Tongue (tissue), 2 donors: ENCODE results near the gene SHC3. TPM values are rescaled to one million over a fixed set of nuclear protein-coding genes. Genes with fewer than 3 reads are reported as not detected.

Experiments
- DNase-seq: peaks from one replicate; pipeline ENCODE4 v3.0.0-alpha.2; 2015
- total RNA-seq: library from RNA; depleted of rRNA; stranded (reverse); fragments of >200 nt; gene quantifications from one replicate; pipeline ENCODE4 v1.2.3, GENCODE V29; 2014

Gene SHC3
- total RNA-seq, 1 donor from 2014 or later = 1.1 TPM

DNA sequence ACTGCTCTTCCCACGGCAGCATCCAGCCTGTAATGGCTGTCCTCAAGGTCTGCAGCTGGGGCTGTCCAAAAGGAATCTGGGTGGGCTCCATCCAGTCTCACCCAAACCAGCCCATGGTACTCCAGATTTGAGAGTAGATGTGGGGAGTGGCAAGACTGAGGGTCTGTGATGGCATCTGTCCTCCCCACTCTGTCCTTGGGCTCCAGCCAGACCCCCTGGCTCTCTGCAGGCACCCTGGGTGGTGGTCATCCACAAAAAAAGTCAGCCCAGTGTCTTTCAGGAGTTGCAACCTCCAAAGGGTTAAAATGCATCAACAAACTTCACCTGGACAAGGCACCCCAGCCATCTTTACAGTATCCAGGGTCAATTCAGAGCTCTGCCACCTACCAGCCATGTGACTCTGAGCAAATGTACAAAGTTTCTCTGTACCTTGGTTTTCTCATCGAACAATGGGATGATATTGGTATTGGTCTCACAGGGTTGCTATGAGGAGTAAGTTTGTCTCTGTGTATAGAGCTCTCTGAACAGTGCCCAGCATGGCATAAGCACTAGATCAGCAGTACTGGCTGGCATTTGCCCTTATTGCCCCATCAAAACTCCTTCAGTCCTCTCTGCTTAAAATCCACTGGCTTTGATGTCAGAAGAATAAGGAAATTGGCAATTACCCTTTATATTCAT is 194.6 kb downstream of the SHC3 start:
- DNase-seq = no peak

DNA sequence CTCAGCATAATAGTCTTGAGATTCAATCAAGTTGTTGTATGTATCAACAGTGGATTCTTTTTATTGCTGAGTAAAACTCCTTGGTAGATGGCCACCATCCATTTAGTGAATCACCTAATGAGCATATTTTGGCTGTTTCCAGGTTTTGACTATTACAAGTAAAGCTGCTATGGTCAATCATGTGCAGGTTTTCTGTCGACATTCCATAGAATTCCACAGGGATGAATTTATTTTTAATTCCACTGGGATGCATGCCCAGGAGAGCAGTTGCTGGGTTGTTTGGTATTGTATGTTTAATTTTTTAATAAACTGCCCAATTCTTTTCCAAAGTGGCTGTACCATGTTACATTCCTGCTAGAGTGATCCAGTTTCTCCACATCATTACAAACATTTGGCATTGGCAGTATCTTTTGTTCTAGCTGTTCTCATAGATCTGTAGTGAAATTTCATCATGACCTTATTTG is 197.8 kb downstream of the SHC3 start:
- DNase-seq = no peak

DNA sequence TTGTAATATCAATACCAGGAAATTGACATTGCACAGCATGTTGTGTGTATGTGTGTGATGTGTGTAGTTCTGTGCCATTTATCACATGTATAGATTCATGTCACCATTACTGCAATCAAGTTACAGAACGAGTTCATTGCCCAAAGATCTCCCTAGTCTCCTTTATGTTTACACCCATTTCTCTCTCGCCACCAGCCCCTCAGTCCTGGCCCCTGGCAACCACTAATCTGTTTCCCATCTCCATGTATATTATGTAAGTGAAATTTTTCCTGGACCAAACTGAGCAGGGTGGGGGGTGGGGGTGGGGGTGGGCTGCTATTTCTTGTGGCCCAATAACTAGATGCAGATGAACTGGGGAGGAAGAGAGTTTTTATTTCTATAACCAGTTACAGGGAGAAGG is 198.8 kb downstream of the SHC3 start:
- no peak for DNase-seq

DNA sequence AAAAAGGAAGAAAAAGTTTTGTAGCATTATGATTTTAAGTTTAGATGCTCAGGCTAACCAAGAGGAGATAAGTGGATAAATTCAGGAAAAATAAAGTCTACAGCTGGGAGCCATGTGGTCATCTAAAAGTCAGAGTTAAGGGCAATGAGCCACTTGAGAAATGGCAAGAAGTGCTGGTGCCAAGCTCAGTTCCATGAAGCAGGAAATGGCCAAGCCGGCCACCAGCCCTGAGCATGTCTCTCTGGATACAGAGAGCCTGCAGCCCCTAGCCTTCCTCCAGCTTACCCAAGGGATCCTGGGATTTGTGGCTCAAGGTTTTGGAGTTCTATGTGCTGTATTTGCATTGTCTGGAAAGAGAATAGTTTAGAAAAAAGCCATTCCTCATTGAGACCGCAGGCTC is 199.6 kb downstream of the SHC3 start:
- no peak for DNase-seq

DNA sequence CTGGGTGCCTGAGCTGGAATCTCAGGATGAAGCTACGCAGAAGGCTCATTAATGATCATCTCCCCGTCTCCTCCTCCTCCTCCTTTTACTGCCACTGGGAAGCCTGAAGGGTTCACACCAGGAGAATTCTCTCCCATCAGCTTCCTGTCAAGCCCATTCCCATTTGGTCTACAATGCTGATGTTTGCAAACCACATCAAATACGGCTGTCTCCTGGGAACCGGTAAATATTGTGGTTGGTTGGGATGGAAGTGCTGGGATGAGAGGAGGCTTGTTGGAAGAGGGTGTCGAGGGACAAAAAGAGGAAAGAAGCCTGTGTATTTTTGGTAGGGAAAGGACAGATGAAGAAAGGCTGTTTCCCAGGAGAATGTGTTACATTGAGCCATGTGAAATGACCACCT is 200.6 kb downstream of the SHC3 start:
- no peak for DNase-seq

DNA sequence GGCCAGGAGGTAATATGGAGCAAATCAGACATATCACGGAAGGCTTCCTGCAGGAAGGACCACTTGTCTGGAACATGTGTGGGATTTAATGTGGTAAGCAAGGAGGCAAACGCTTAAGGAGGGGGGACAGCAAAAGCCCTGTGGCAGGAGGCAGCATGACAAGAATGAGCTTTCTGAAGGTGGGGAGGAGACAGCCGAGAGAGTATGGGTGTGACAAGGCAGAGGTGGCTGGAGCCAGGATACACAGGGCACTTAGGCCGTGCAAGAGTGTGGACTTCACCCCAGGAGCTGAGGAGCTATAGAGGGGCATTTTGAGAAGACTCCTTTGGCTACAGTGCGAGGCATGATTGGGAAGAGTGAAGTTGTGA is 201.7 kb downstream of the SHC3 start:
- no peak for DNase-seq

DNA sequence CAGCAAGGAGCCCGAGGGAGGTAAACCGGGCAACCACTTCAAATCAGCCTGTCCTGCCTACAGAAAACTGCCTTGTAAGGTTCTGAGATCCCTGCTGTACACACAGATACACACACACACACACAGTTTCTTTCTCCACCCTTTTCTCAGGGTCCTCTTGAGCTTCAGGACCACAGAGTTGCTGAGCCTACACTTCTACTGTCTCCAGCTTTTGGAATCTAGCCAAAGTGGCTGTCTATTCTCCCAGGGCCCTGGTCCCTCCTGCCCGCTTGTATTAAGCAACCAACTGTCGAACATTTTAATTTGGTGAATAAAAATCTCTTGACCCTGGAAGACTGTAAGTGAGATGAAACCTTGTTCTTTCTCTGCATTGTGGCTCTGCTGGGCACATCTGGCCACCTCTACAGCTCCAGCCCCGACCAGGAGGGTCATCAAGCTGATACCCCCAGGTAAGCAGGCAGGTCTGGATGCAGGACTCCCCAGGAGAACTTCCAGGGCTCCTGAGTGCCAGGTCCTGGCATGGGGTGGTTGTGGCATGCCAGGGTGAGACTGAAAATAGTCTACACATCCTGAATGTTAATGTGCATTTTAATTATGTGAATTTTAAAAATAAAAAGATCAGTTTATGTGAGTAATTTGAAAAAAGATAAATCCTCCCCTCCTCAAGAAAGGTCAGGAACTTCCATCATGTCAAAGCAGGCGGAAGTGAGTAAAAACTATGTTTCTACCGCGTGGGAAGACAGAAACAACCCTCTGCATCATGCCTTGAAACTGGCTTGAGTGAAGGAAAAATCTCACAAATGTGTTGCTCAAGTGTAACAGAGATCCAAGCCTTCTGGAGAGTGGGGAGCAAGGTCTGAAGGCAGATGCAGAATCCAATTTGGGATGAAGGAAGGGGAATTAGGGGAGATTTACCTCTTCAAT is 202.4 kb downstream of the SHC3 start:
- no peak for DNase-seq

DNA sequence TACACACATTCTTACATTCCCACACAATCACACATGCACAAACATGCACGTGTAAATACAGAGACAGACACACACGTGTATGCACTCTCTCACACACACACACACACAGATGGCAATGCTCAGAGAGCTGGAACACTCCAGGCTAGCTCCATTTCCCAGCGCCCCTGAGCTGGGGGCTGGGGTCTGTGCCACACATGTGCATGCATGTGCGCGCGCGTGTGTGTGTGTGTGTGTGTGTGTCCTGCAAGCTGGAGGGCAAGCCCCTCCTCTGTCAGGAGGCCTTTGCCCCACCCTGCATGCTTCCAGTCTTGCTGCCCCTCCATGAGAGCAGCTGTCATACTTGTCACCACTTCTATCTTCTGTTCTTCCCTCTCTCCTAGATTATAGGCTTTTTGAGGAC is 204.0 kb downstream of the SHC3 start:
- peak; percentile 30 for DNase-seq

DNA sequence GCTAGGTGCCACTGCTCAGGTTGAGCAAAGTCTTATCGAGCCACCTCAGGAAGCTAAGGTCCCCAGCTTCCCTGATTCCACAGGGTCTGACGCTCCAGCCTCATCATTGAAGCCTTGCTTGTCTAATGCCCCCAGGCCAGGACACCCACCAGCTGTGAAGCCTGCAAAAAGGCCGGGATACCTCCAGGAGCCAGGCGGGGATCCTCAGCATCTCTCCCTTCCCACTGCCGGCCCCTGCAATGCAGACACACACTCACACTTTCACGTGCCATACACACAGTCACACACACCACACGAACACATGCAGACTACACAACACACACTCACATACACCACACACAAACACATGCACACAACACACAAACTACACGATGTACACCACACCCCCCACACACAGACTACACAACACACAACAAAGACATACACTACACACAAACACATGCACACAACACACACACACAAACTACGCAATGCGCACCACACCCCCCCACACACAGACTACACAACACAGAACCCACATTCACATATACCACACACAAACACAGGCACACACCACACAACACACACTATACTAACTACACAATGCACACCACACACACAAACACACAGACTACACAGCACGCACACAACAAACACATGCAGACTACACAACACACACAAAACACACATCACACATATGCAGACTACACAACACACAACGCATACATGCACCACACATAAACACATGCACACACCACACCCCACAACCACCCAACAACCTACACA is 205.2 kb downstream of the SHC3 start:
- no peak for DNase-seq

DNA sequence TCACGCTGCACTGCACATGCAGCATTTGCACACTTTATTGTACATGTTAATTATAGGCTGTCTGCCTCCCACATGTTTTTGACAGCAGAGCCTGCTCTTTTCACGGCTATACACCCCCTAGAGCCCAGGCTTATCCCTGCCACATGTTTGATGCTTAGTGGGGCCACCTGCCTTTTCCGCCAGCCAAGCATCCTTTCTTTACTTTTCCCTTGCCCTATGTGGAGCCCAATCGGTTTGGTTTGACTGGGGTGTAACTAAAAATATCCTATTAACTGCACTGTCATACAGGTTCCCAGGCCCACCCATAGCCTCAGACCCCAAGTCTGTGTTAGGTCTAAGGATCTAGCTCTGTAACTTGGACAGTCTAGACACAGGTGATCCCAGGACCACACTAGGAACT is 206.2 kb downstream of the SHC3 start:
- DNase-seq = no peak

DNA sequence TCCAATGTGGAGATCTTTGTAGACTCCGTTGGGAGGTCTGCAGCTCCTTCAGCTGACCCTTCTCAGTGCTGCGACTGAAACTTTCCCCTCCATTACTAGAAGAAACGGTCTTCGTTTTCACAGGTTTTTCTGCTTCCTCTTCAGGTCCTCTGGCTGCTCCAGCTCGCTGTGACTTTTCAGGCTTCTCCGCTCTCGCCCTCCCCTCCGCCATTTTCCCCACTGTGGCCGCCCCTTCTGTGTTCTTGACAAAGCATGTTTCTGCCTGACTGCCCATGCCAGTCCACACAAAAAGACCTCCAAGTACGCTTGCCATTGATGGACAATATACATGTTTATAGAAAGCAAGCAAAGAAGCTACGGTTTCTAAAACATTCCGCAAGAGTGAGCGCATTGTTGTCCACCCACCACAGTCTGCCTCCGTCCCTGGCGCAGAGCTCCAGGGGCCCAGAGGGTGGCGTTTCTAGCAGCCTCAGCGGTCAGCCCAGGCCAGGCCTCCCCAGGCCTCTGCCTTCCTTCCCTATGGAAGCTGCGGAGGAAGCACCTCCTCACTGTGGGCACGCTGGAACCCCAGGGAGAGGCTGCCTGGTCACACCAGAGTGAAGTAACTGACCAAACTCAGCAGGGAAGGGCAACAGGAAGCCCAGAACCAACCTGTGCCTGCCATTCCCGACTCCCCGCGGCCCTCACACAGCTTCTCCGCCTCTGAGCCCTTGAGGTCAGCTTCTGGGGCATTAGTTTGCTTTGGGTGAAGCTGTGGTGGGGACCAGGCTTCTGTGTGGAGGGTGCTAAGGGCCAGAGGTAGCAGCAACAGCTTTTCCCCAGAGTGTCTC is 207.3 kb downstream of the SHC3 start:
- no peak for DNase-seq

DNA sequence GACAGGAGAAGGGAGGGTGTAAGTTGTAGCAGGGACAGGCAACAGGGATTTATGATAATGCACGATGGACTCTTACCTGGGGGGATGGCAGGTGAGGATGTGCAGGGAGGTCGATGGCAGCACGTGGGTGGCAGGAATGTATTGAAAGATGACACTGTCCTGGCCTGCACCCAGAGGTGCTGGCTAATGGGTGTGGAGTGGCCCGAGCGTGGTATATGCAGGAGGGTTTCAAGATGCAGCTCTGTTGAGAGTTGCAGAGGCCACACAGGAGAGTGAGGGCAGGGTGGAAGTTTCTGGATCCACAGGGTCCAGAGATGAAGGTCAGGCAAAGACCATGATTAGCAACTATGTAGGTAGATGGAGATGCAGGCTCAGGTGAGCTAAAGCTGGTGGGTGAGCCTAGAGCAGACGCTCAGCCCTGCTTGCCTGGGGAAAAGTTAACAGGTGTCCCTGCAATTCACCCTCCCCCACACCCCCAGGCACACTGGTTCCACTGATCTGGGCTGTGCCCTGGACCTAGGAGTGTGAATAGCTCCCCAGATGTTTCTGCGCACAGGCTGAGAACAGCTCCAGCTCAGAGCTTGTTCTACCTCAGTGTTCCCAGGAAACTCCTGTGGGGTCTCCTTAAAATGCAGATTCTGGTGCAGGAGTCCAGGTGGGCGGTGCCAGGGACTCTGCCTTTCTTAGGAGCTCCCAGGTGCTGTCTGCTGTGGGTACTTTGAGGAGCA is 208.8 kb downstream of the SHC3 start:
- no peak for DNase-seq

DNA sequence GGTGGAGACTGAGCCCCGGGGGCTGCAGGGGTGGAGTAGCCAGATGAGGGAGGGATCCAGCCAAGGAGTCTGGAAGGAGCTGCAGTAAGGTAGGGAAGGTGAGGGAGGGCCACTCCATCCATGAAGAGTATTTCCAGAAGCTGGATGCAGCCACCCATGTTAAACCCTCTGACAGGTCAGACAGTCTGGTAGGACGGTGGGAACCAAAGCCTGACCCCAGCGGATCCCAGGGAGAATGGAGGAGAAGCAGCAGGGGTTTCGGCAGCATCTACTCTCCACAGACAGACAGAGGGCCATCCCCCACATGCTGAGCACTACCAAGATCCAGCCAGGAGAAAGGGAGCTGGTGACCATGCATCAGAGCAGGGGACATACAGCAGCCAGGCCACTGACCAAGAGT is 209.8 kb downstream of the SHC3 start:
- DNase-seq = no peak

DNA sequence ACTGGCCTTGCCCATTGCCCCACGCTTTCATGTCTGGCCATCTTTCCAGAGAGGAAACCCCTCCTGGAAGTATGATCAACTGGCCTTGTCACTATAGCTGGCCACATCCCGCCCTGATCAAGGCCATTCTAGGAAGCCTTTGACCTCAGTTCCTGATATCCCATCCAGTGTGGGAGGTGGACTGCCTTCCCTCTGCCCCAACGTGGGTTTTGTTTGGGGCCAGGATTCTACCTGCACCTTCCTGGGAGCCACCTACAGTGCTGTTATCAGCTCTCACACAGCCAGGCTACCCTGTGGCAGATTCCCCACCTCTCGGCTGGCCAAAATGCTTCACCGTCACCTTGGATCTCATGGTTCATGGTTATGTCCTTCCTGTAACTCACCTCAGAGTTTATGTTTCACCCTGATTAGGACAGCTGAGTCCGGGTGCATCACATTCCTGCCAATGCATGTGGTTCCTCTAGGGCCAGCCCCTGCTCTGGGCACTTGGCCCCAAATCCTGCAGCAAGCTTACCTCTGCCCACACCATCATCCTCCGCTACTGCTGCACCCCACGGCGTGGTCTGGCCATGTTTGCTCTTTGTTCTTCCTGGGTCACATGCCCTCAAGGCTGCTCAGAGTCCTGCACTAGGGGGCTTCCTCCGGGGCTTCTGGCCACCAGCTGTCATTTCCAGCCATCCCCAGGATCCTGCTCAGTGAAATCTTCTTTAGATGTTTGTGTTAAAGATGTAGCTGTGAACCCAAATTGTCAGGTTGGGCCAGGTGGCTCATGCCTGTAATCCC is 211.5 kb downstream of the SHC3 start:
- no peak for DNase-seq

DNA sequence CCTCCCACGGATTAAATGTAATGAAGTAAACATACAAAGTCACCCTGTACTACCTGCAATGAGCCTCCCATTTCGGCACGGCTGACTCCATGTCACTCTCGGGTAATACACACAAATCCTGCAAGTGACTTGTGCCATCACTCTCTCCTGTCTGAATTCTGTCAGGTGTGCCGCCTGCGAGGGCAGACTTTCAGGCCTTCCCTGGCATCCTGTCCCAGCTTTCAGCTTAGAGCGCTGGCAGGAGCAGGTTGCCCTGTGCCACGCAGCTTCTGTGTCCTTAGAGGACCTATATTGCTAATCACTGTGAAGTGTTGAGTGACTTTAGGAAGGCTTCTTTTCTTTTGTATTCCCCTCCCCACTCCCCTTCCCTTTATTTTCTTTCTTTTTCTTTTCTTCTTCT is 213.1 kb downstream of the SHC3 start:
- DNase-seq = no peak

DNA sequence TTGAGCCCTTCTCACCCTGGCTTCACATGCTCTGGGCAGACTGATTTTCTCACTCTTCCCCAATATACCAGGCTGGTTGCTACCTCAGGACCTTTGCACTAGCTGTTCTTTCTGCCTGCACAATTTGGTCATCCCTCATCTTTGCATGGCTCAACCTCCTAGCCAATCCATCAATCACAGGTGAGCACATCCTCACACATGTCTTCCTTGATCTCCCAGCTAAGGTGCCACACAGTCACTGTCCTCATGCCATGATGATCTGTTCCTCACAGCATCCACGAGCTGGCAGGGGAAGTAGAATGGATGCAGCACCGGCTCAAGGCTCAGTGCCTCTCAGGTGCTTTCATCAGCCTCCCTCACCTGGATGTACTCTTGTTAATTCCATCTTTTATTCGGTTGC is 218.0 kb downstream of the SHC3 start:
- DNase-seq = no peak

DNA sequence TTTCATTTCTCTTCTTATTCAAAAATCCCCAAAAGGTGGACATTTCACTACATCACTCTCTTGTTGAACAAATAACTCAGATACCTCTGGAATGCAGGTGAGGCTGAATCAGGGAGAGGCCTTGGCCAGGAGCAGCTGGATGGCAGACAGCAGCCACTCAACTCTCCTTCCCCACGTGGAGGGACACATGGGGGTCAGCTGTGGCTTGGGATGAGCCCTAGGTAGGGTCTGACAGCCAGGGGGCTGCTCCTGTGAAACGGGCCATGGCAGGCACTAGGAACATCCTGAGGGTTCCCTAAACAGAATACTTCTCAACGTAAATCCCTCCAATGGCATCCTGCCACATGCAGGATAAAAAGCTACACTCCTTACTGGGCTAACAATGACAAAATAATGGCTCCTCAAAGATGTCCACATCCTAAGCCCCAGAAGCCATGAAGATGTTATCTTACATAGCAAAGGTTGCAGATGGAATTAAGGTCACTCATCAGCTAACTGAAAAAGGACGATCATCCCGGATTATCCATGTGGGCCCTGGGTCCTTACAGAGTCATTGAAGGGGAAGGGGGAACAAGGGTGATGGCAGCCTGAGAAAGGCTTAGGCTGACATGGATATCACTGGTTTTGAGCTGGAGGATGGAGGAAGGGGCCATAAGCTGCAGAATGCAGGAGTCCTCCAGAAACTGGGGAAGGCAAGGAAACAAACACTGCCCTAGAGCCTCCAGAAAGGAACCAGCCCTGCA is 218.7 kb downstream of the SHC3 start:
- DNase-seq = no peak

DNA sequence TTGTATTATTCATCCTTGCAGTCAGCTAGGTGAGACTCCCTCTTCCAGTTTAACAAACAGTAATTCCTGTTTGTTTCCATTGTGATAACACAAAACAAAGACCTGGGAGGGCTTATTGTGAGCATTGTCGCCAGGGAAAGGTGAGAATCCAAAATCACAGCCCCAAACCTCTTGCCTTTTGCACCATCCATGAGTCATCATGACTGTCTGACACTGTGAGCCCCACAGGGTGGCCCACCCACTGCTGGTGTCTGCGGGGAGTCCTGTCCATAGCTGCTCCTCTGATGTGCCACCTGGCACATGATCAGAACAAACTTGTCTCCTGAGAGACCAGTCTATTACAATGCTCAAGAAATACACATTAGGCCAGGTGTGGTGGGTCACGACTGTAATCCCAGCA is 221.1 kb downstream of the SHC3 start:
- DNase-seq = no peak
